CD4-positive, alpha-beta T cell treated with Interleukin-15 for 4 hours (primary cell): Measurements from ENCODE around the gene MDFI.

ENCODE experiments used
- DNase-seq: peaks from one replicate; pipeline ENCODE4 v3.0.0-alpha.2; 2020; ENCODE audit warnings: low spot score

The MDFI gene

GRCh38 chr6:41651246-41651961 lies 13.1 kb downstream of the MDFI start:
- no peak for DNase-seq

GRCh38 chr6:41651962-41652657 lies 13.8 kb downstream of the MDFI start:
- no peak for DNase-seq

GRCh38 chr6:41652866-41653652 lies 14.8 kb downstream of the MDFI start:
- no peak for DNase-seq

- DNase-seq, result no peak
Observed at GRCh38 chr6:41653691-41654090, 15.4 kb downstream of the MDFI start.

GRCh38 chr6:41654151-41654697 lies 16.0 kb downstream of the MDFI start:
- DNase-seq, result no peak

GRCh38 chr6:41654698-41655151 lies 16.5 kb downstream of the MDFI start:
- no peak for DNase-seq

- no peak for DNase-seq
Observed at GRCh38 chr6:41655176-41655575, 16.9 kb downstream of the MDFI start.

GRCh38 chr6:41655646-41656001 lies 17.4 kb downstream of the MDFI start:
- no peak for DNase-seq

GRCh38 chr6:41656002-41656691 lies 17.9 kb downstream of the MDFI start:
- no peak for DNase-seq

- no peak for DNase-seq
Observed at GRCh38 chr6:41657131-41658094, 19.1 kb downstream of the MDFI start.

GRCh38 chr6:41658636-41659035 lies 20.4 kb downstream of the MDFI start:
- DNase-seq, result no peak

GRCh38 chr6:41659935-41660334 lies 21.7 kb downstream of the MDFI start:
- no peak for DNase-seq

GRCh38 chr6:41663568-41663967 lies 25.3 kb downstream of the MDFI start:
- DNase-seq, result no peak

GRCh38 chr6:41664271-41664670 lies 26.0 kb downstream of the MDFI start:
- no peak for DNase-seq

GRCh38 chr6:41667195-41667594 lies 28.9 kb downstream of the MDFI start:
- no peak for DNase-seq

GRCh38 chr6:41668968-41669367 lies 30.7 kb downstream of the MDFI start:
- DNase-seq, result no peak

GRCh38 chr6:41670703-41671360 lies 32.6 kb downstream of the MDFI start:
- no peak for DNase-seq

- DNase-seq, result no peak
Observed at GRCh38 chr6:41671376-41671775, 33.1 kb downstream of the MDFI start.

GRCh38 chr6:41672016-41672415 lies 33.7 kb downstream of the MDFI start:
- DNase-seq, result no peak
